ENCODE measurements around the gene TMEM126B. TPM values are rescaled to one million over a fixed set of nuclear protein-coding genes. Genes with fewer than 3 reads are reported as not detected.

TMEM126B gene
- total and polyA plus RNA-seq, 2 donors (not counting 3 experiments of a cell fraction or from before 2014, with no cell fraction given) = 51.2 to 53.7 TPM

DNA sequence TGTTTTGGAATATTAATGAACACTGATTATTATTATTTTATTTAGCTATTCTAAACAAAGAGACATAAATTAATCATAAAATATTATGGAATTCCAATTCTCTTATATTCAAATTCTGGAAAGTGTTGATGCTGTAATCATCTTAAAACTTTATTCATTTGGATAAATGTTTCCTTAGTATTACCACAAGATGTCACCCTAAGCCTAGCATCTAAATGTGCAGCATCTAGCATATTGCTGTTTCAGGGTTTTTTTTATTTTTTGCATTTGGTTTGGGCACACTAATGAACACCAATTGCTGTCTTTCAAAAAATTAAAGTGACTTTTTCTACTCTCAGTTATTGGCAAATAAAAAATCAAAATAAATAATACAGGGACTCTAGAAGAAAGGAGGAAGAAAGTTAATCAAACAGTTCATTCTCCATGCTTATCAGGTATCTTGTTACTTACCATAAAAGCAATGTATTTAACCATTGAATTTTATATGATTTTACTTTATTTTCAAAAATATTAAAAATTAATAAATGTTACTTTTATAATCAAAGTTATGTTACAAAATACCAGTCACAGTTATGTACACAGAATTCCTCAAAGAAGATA is 33.0 kb upstream of the TMEM126B start:
- no peak overlapping the region for H3K27ac ChIP-seq (ENCODE audit: insufficient read depth, low read depth, low read length)
- BruUV-seq (replicated peaks) = no TSS peak

DNA sequence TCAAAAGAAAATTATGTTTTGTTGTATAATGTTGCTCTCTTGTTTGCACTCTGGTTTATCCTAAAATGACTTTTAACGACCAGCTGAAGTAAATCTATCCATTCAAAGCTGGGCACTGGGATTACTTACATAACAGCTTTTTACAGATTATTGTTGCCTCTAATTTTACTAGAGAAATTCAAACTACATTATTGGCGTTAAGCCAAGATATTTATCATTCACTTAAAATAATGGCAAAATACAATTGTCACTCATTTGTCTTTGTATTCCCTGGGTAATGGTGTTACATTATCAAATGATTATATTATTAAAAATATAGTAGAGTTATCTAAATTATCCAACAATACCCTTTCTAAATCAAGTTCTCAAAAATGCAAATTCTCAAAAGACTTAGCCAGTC is 31.5 kb upstream of the TMEM126B start:
- CTCF ChIA-PET = interaction anchor here (1.2 to 1.6 kb wide), 2 partner anchors 19 to 694 kb away, joined by 3 to 4 read pairs; no protein-coding TSS in a partner anchor
- Histone ChIP-seq H4K20me1 (replicated peaks; ENCODE audit: control insufficient read depth, extremely low read depth, insufficient read depth, low read length) (no peaks in the 10 kb centered on the region), H3K36me3 (ENCODE audit: control insufficient read depth in 2 of 2, extremely low read depth in 1 of 2, insufficient read depth in 2 of 2, low read length in 2 of 2) (no peaks in the 10 kb centered on the region), H2AFZ (ENCODE audit: low read depth, low read length) (no peak overlapping the region), H3K9me3 (replicated peaks; ENCODE audit: control insufficient read depth, insufficient read depth, low read length) (no peaks in the 10 kb centered on the region), H3K79me2 (ENCODE audit: control insufficient read depth, insufficient read depth, low read length) (no peaks in the 10 kb centered on the region), H3K27me3 (ENCODE audit: control insufficient read depth in 2 of 2, insufficient read depth in 2 of 2, low read length in 2 of 2) (no peaks in the 10 kb centered on the region), H3K4me2 (ENCODE audit: insufficient read depth, low read length) (no peak overlapping the region), H3K4me3 (replicated peaks in 1 of 3; ENCODE audit: insufficient read depth in 1 of 3, low read depth in 1 of 3, low read length in 3 of 3) (no peak overlapping the region), H3K9ac (replicated peaks; ENCODE audit: extremely low read depth, insufficient read depth, low read length) (no peak overlapping the region), H3K27ac (ENCODE audit: insufficient read depth, low read depth, low read length) (no peak overlapping the region), H3K9me1 (replicated peaks; ENCODE audit: control insufficient read depth, extremely low read depth, insufficient read depth, low read length) (no peaks in the 10 kb centered on the region), H3K4me1 (ENCODE audit: control insufficient read depth, extremely low read depth, insufficient read depth, low read length) (no peaks in the 10 kb centered on the region)
- DNase-seq (ENCODE audit: low read depth, low spot score) (no peak), FAIRE-seq (no peak)
- POLR2A ChIA-PET = no interaction called here
- dilution Hi-C loops (cut with MboI; ENCODE audit: extremely low pct_ligation_motif_present, low sequenced_read_pairs) = no loop called here
- BruUV-seq (replicated peaks) = no TSS peak
- intact Hi-C loops (cut with micrococcal nuclease) = loop anchor here (5.0 to 10.0 kb wide), 2 partner anchors 345 to 618 kb away; no protein-coding TSS in a partner anchor
- TF ChIP-seq, protein P1, sequence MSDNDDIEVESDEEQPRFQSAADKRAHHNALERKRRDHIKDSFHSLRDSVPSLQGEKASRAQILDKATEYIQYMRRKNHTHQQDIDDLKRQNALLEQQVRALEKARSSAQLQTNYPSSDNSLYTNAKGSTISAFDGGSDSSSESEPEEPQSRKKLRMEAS (IDR thresholded peaks at IDR 0.05; ENCODE audit: insufficient read depth, insufficient read length) = no peak
- TF ChIP-seq, protein P2, sequence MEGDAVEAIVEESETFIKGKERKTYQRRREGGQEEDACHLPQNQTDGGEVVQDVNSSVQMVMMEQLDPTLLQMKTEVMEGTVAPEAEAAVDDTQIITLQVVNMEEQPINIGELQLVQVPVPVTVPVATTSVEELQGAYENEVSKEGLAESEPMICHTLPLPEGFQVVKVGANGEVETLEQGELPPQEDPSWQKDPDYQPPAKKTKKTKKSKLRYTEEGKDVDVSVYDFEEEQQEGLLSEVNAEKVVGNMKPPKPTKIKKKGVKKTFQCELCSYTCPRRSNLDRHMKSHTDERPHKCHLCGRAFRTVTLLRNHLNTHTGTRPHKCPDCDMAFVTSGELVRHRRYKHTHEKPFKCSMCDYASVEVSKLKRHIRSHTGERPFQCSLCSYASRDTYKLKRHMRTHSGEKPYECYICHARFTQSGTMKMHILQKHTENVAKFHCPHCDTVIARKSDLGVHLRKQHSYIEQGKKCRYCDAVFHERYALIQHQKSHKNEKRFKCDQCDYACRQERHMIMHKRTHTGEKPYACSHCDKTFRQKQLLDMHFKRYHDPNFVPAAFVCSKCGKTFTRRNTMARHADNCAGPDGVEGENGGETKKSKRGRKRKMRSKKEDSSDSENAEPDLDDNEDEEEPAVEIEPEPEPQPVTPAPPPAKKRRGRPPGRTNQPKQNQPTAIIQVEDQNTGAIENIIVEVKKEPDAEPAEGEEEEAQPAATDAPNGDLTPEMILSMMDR (IDR thresholded peaks at IDR 0.05; ENCODE audit: extremely low read depth in 1 of 2, insufficient read depth in 1 of 2, low read depth in 1 of 2, low read length in 2 of 2) = no peak

More for the DNA sequence above, 33.0 kb upstream of the TMEM126B start:
- no peaks in the 10 kb centered on the region for H3K9me1 ChIP-seq (replicated peaks; ENCODE audit: control insufficient read depth, extremely low read depth, insufficient read depth, low read length)
- H3K36me3 ChIP-seq (ENCODE audit: control insufficient read depth in 2 of 2, extremely low read depth in 1 of 2, insufficient read depth in 2 of 2, low read length in 2 of 2) = no peaks in the 10 kb centered on the region
- H3K4me1 ChIP-seq (ENCODE audit: control insufficient read depth, extremely low read depth, insufficient read depth, low read length) = no peaks in the 10 kb centered on the region
- no peaks in the 10 kb centered on the region for H4K20me1 ChIP-seq (replicated peaks; ENCODE audit: control insufficient read depth, extremely low read depth, insufficient read depth, low read length)
- dilution Hi-C loops (cut with MboI; ENCODE audit: extremely low pct_ligation_motif_present, low sequenced_read_pairs) (no loop called here), intact Hi-C loops (cut with micrococcal nuclease) (loop anchor here (1.0 to 10.0 kb wide), 6 partner anchors 33 to 695 kb away; partner anchors contain the start of gene TMEM126B)
- TF ChIP-seq GATA2 (IDR thresholded peaks at IDR 0.05; ENCODE audit: insufficient read depth, insufficient read length, low read depth, low read length) = no peak
- TF ChIP-seq, protein P2 (IDR thresholded peaks at IDR 0.05; ENCODE audit: extremely low read depth in 1 of 2, insufficient read depth in 1 of 2, low read depth in 1 of 2, low read length in 2 of 2) = peak; percentile 19 to 30
- peak; percentile 18 for FAIRE-seq
- no peak overlapping the region for H2AFZ ChIP-seq (ENCODE audit: low read depth, low read length)
- POLR2A ChIA-PET = no interaction called here
- no peaks in the 10 kb centered on the region for H3K9me3 ChIP-seq (replicated peaks; ENCODE audit: control insufficient read depth, insufficient read depth, low read length)
- no peak overlapping the region for H3K4me2 ChIP-seq (ENCODE audit: insufficient read depth, low read length)
- no peak overlapping the region for H3K4me3 ChIP-seq (replicated peaks in 1 of 3; ENCODE audit: insufficient read depth in 1 of 3, low read depth in 1 of 3, low read length in 3 of 3)
- H3K27me3 ChIP-seq (ENCODE audit: control insufficient read depth in 2 of 2, insufficient read depth in 2 of 2, low read length in 2 of 2) = no peaks in the 10 kb centered on the region
- CTCF ChIA-PET = interaction anchor here (0.9 to 1.6 kb wide), 3 partner anchors 11 to 259 kb away, joined by 3 to 6 read pairs (median 4); partner anchors contain the start of gene CCDC83
- DNase-seq (ENCODE audit: low read depth, low spot score) = peak; percentile 50
- no peak overlapping the region for H3K9ac ChIP-seq (replicated peaks; ENCODE audit: extremely low read depth, insufficient read depth, low read length)
- no peaks in the 10 kb centered on the region for H3K79me2 ChIP-seq (ENCODE audit: control insufficient read depth, insufficient read depth, low read length)

Measured in endothelial cell of umbilical vein (primary cell).